Fibroblast of lung (primary cell): ENCODE results near the gene EPHB1. TPM values are rescaled to one million over a fixed set of nuclear protein-coding genes. Genes with fewer than 3 reads are reported as not detected.

Experiments
- DNase-seq, 2 donors: peaks; one replicate each; pipeline versions ENCODE4 v3.0.0 to v3.0.0-alpha.2; 2010; ENCODE audit warnings: low read depth in 2 of 2
- H2AFZ ChIP-seq: 2 replicates; pipeline ENCODE4 v1.5.1; 2012; ENCODE audit warnings: low read length, control low read depth, inconsistent platforms
- H3K27ac ChIP-seq: 2 replicates; pipeline ENCODE4 v1.5.1; 2011; ENCODE audit warnings: low read length, control low read depth; ENCODE audit not compliant: insufficient read depth
- H3K27me3 ChIP-seq: 2 replicates; pipeline ENCODE4 v1.5.1; 2011; ENCODE audit warnings: mild to moderate bottlenecking, low read length; ENCODE audit not compliant: control insufficient read depth, insufficient read depth
- H3K36me3 ChIP-seq: 2 replicates; pipeline ENCODE4 v1.5.1; 2011; ENCODE audit warnings: low read length; ENCODE audit not compliant: control insufficient read depth, insufficient read depth
- H3K4me1 ChIP-seq: 2 replicates; pipeline ENCODE4 v1.5.1; 2011; ENCODE audit warnings: low read length; ENCODE audit not compliant: control insufficient read depth, insufficient read depth; ENCODE audit errors: extremely low read depth
- H3K4me2 ChIP-seq: 2 replicates; pipeline ENCODE4 v1.5.1; 2011; ENCODE audit warnings: low read length, control low read depth; ENCODE audit not compliant: insufficient read depth; ENCODE audit errors: extremely low read depth
- H3K4me3 ChIP-seq, 4 experiments: fragments of 200-600 bp in 1 of 4; sonication (generic) in 1 of 4; replicated peaks in 1 of 4; 2 replicates each; pipeline ENCODE4 v1.5.1; 2011 to 2016; ENCODE audit warnings: low read length in 4 of 4, low read depth in 3 of 4, mild to moderate bottlenecking in 3 of 4, control low read depth in 2 of 4, inconsistent platforms in 1 of 4, mixed read lengths in 1 of 4; ENCODE audit not compliant: insufficient read depth in 1 of 4; ENCODE audit errors: control extremely low read depth in 1 of 4
- H3K79me2 ChIP-seq: 2 replicates; pipeline ENCODE4 v1.5.1; 2012; ENCODE audit warnings: mild to moderate bottlenecking, low read length, inconsistent platforms; ENCODE audit not compliant: control insufficient read depth, insufficient read depth
- H3K9ac ChIP-seq: 2 replicates; pipeline ENCODE4 v1.5.1; 2011; ENCODE audit warnings: mild to moderate bottlenecking, low read length, control low read depth; ENCODE audit not compliant: insufficient read depth
- H3K9me3 ChIP-seq: 2 replicates; pipeline ENCODE4 v1.5.1; 2012; ENCODE audit warnings: low read depth, low read length; ENCODE audit not compliant: control insufficient read depth, insufficient read depth
- H4K20me1 ChIP-seq: 2 replicates; pipeline ENCODE4 v1.5.1; 2011; ENCODE audit warnings: low read length; ENCODE audit not compliant: control insufficient read depth, insufficient read depth; ENCODE audit errors: extremely low read depth
- CTCF ChIP-seq, 2 donors: IDR thresholded peaks in 1 of 2; conservative IDR thresholded peaks in 1 of 2; 1 replicate in 1 of 2; 2 replicates in 1 of 2; pipeline ENCODE4 v1.5.1; 2011 to 2012; ENCODE audit warnings: low read length in 2 of 2, control low read depth in 1 of 2, inconsistent platforms in 1 of 2, low read depth in 1 of 2, mild to moderate bottlenecking in 1 of 2
- EZH2 ChIP-seq: IDR thresholded peaks from 2 replicates; pipeline ENCODE4 v1.5.1; 2012; ENCODE audit warnings: low read length, control low read depth, mild to moderate bottlenecking; ENCODE audit errors: missing control alignments
- polyA plus RNA-seq, 2 donors: library from polyadenylated mRNA; depleted of rRNA in 1 of 2; stranded (reverse) in 1 of 2; unstranded in 1 of 2; fragments of >200 nt; gene quantifications; 2 replicates each; pipeline ENCODE4 v1.2.1, GENCODE V29; 2011 to 2012; ENCODE audit warnings: missing spikeins in 1 of 2
- total RNA-seq: library from RNA; depleted of rRNA; stranded (reverse); fragments of >200 nt; gene quantifications from 2 replicates; pipeline ENCODE4 v1.2.1, GENCODE V29; 2014

EPHB1 gene
- total and polyA plus RNA-seq, 2 donors (not counting 1 experiment from before 2014, with no cell fraction given) = 0.14 to 0.50 TPM

GRCh38 chr3:134934933-134935332, 139.9 kb downstream of the EPHB1 start:
- no peaks in the 10 kb centered on the region for H4K20me1 ChIP-seq
- no peak overlapping the region for H2AFZ ChIP-seq
- H3K9ac ChIP-seq = no peak overlapping the region
- H3K79me2 ChIP-seq = no peaks in the 10 kb centered on the region
- no peaks in the 10 kb centered on the region for H3K4me1 ChIP-seq
- no peak overlapping the region for H3K4me3 ChIP-seq
- H3K36me3 ChIP-seq = no peaks in the 10 kb centered on the region
- no peaks in the 10 kb centered on the region for H3K27me3 ChIP-seq
- no peak for DNase-seq
- H3K4me2 ChIP-seq = no peak overlapping the region
- TF ChIP-seq EZH2 (no peak), CTCF (conservative IDR thresholded peaks at IDR 0.05 in 1 of 2, IDR thresholded peaks at IDR 0.05 in 1 of 2; ENCODE audit: low read depth in 1 of 2, low read length in 2 of 2) (no peak)
- H3K9me3 ChIP-seq = no peaks in the 10 kb centered on the region
- H3K27ac ChIP-seq = no peak overlapping the region

- no peaks in the 10 kb centered on the region for H3K4me1 ChIP-seq
- DNase-seq = no peak
- H3K4me3 ChIP-seq = no peak overlapping the region
- H3K4me2 ChIP-seq = no peak overlapping the region
- H3K27ac ChIP-seq = no peak overlapping the region
- no peak overlapping the region for H3K9ac ChIP-seq
- no peaks in the 10 kb centered on the region for H4K20me1 ChIP-seq
- H3K27me3 ChIP-seq = no peaks in the 10 kb centered on the region
- no peaks in the 10 kb centered on the region for H3K9me3 ChIP-seq
- TF ChIP-seq EZH2 = no peak
- no peak for TF ChIP-seq CTCF (conservative IDR thresholded peaks at IDR 0.05 in 1 of 2, IDR thresholded peaks at IDR 0.05 in 1 of 2; ENCODE audit: low read depth in 1 of 2, low read length in 2 of 2)
- H3K79me2 ChIP-seq = no peaks in the 10 kb centered on the region
- H3K36me3 ChIP-seq = no peaks in the 10 kb centered on the region
- no peak overlapping the region for H2AFZ ChIP-seq
Observed at GRCh38 chr3:134937256-134938028, 142.4 kb downstream of the EPHB1 start.

- TF ChIP-seq EZH2 (no peak), CTCF (conservative IDR thresholded peaks at IDR 0.05 in 1 of 2, IDR thresholded peaks at IDR 0.05 in 1 of 2; ENCODE audit: low read depth in 1 of 2, low read length in 2 of 2) (no peak)
- H3K9me3 ChIP-seq = no peaks in the 10 kb centered on the region
- no peak overlapping the region for H3K27ac ChIP-seq
- H2AFZ ChIP-seq = no peak overlapping the region
- H3K4me3 ChIP-seq = no peak overlapping the region
- H3K4me2 ChIP-seq = no peak overlapping the region
- H3K36me3 ChIP-seq = no peaks in the 10 kb centered on the region
- H3K27me3 ChIP-seq = no peaks in the 10 kb centered on the region
- H3K4me1 ChIP-seq = no peaks in the 10 kb centered on the region
- H3K9ac ChIP-seq = no peak overlapping the region
- H3K79me2 ChIP-seq = no peaks in the 10 kb centered on the region
- H4K20me1 ChIP-seq = no peaks in the 10 kb centered on the region
- no peak for DNase-seq
Observed at GRCh38 chr3:134938029-134938525, 143.0 kb downstream of the EPHB1 start.
